LoVo (cell line): ENCODE results near the gene MS4A10.

Experiments
- DNase-seq: peaks from one replicate; pipeline ENCODE4 v3.0.0-alpha.2; 2016; ENCODE audit warnings: low spot score

The MS4A10 gene

GRCh38 chr11:60849641-60850520 is 64.7 kb downstream of the MS4A10 start:
- DNase-seq = no peak
